Measurements from ENCODE around the gene WDR86. TPM values are rescaled to one million over a fixed set of nuclear protein-coding genes. Genes with fewer than 3 reads are reported as not detected.

The WDR86 gene
- total and polyA plus RNA-seq, 2 of the 8 experiments (the other 6 are each of a cell fraction or from before 2014, with no cell fraction given), result 12.7 to 15.8 TPM

DNA sequence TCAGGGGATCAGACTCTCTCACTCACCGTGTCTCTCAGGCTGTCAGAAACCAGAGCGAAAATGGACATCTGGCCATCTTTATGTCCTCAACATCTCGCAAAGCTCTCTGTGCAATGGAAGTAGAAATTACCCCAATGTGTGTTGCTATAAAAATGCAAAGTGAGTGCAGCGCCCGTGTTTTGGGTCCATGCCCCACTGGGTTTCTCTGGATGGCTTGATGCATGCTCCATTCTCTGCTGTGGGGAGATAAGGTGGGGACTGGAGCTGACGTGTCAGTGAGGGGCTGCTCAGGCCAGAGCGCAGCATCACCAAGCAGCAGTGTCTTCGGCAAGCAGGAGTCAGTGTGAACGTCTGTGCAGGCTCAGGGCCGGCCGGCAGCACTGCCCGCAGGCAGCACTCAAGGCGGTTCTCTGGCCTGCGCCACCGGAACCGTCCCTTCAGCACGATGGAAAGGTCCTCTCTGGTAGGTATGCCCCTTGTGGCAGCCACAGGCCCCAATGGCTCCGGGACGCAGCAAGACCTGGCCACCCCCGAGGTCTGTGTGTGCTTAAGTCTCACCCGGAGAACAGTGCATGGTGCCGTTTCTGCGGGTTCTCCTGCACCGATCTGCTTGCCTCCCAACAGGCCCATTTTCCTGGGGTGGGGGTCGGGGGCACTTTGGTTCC is 30.2 kb downstream of the WDR86 start (continued):
- TF ChIP-seq KDM1A (IDR thresholded peaks at IDR 0.05; ENCODE audit: borderline replicate concordance, low read length), result no peak
- no peak for TF ChIP-seq CBX8 (IDR thresholded peaks at IDR 0.05; ENCODE audit: borderline replicate concordance, low read depth, low read length)
- TF ChIP-seq SIX5 (IDR thresholded peaks at IDR 0.05; ENCODE audit: low read depth, low read length), result no peak
